Hepatocyte (in vitro differentiated cells): ENCODE results near the gene NUDT21.

ENCODE experiments used
- CTCF ChIP-seq: fragments of 200-600 bp; sonication (generic); IDR thresholded peaks from 2 replicates; pipeline ENCODE4 v1.5.1; 2016; ENCODE audit warnings: antibody characterized with exemption, mild to moderate bottlenecking; ENCODE audit not compliant: poor library complexity
- EZH2 ChIP-seq: fragments of 200-600 bp; sonication (generic); IDR thresholded peaks from 2 replicates; pipeline ENCODE4 v1.6.1; 2016; ENCODE audit warnings: antibody characterized with exemption, mild to moderate bottlenecking, borderline replicate concordance

DNA sequence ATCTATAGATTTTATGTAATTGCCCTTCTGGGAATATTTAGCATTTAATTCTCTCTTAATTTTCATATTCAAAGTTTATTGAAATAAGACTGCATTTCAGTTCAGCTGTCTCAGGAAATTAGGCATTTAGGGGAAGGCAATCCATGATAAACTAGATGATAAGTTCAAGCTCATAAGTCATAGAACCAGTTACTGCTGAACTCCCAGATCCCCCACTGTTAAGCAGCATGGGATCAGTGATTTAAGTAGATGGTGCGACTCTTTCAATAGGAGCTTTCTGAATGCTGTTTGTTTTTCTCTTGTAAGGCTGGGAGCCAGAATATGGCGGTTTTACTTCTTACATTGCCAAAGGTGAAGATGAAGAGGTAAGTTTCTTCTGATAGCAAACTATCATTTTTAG, 24.1 kb upstream of the NUDT21 start:
- no peak for TF ChIP-seq CTCF
- TF ChIP-seq EZH2: no peak
